K562 (cell line): Measurements from ENCODE around the gene FXYD4. TPM values are rescaled to one million over a fixed set of nuclear protein-coding genes. Genes with fewer than 3 reads are reported as not detected.
A peak's percentile ranks its signal among the peaks of the same experiment; 100 is the strongest.

Experiments used
- CBX8 ChIP-seq: fragments of 200-600 bp; sonication (generic); IDR thresholded peaks from 2 replicates; pipeline ENCODE4 v1.6.1; 2012; ENCODE audit warnings: borderline replicate concordance, mixed run types, low read depth, mild to moderate bottlenecking, moderate library complexity, mixed read lengths, low read length, control low read depth, inconsistent platforms; ENCODE audit not compliant: poor library complexity, severe bottlenecking; ENCODE audit errors: extremely low read depth
- DPF2 ChIP-seq: fragments of 450-650 bp; IDR thresholded peaks from 2 replicates; pipeline ENCODE4 v1.6.1; 2016
- ELF1 ChIP-seq: fragments of 200-800 bp; sonication (Bioruptor generic); IDR thresholded peaks from 2 replicates; pipeline ENCODE4 v1.6.1; 2016; ENCODE audit warnings: missing genetic modification characterization, missing compliant biosample characterization
- ETV6 ChIP-seq, 3 experiments: fragments of 150-350 bp in 1 of 3; sonication (generic) in 1 of 3; formaldehyde crosslinking in 1 of 3; IDR thresholded peaks; 2 replicates each; pipeline versions ENCODE4 v1.6.1 to v1.8.0; 2014 to 2022; ENCODE audit warnings: borderline replicate concordance in 2 of 3, low read depth in 2 of 3, antibody characterized with exemption in 1 of 3, low read length in 1 of 3, mild to moderate bottlenecking in 1 of 3, missing genetic modification reagents in 1 of 3
- HNRNPUL1 ChIP-seq: fragments of 200-400 bp; formaldehyde crosslinking; IDR thresholded peaks from 2 replicates; pipeline ENCODE4 v1.6.1; 2017; ENCODE audit warnings: low read length
- NFRKB ChIP-seq: fragments of 450-650 bp; IDR thresholded peaks from 2 replicates; pipeline ENCODE4 v1.6.1; 2016; ENCODE audit warnings: low read depth
- NR4A1 ChIP-seq, 2 experiments: fragments of 250-450 bp in 1 of 2; fragments of 450-650 bp in 1 of 2; sonication (Bioruptor Pico) in 1 of 2; IDR thresholded peaks; 2 replicates each; pipeline versions ENCODE4 v1.4.0 to v1.6.1; 2016 to 2020; ENCODE audit warnings: mild to moderate bottlenecking in 2 of 2, missing compliant biosample characterization in 1 of 2, missing genetic modification characterization in 1 of 2, moderate library complexity in 1 of 2
- OTX1 ChIP-seq: fragments of 450-650 bp; formaldehyde crosslinking; IDR thresholded peaks from 2 replicates; pipeline ENCODE4 v1.4.0; 2022; ENCODE audit warnings: mild to moderate bottlenecking
- RFX7 ChIP-seq: fragments of 250-450 bp; sonication (Bioruptor Pico); IDR thresholded peaks from 2 replicates; pipeline ENCODE4 v1.5.1; 2021; ENCODE audit warnings: mild to moderate bottlenecking
- SMAD4 ChIP-seq: fragments of 250-450 bp; sonication (Bioruptor Pico); conservative IDR thresholded peaks from 2 replicates; pipeline ENCODE4 v1.8.0; 2021; ENCODE audit warnings: inconsistent platforms, mild to moderate bottlenecking, moderate library complexity
- TEAD2 ChIP-seq: fragments of 450-650 bp; IDR thresholded peaks from 2 replicates; pipeline ENCODE4 v1.6.1; 2016; ENCODE audit warnings: missing genetic modification characterization, control low read depth, missing compliant biosample characterization
- THRAP3 ChIP-seq: fragments of 450-650 bp; IDR thresholded peaks from 2 replicates; pipeline ENCODE4 v1.6.1; 2016; ENCODE audit warnings: mild to moderate bottlenecking, inconsistent platforms, borderline replicate concordance
- ZNF217 ChIP-seq: sonication (generic); formaldehyde crosslinking; IDR thresholded peaks from 2 replicates; pipeline ENCODE4 v1.8.0; 2022; ENCODE audit warnings: mild to moderate bottlenecking, missing genetic modification reagents
- ZNF23 ChIP-seq: fragments of 250-450 bp; sonication (Bioruptor Pico); IDR thresholded peaks from 2 replicates; pipeline ENCODE4 v1.4.0; 2020; ENCODE audit warnings: mild to moderate bottlenecking
- ZNF263 ChIP-seq: sonication (generic); formaldehyde crosslinking; IDR thresholded peaks from 2 replicates; pipeline ENCODE4 v1.8.0; 2022; ENCODE audit warnings: mild to moderate bottlenecking, missing genetic modification reagents, borderline replicate concordance
- polyA plus RNA-seq, 8 experiments: library from polyadenylated mRNA; depleted of rRNA in 4 of 8; stranded (reverse) in 5 of 8; unstranded in 3 of 8; fragments of >200 nt; fragmentation: Nextera tagmentation in 2 of 8; fragmentation: Illumina TruSeq in 1 of 8; extraction: Ambion mirVana in 2 of 8; extraction: Trizol in 1 of 8; gene quantifications; 2 replicates each; pipeline versions ENCODE4 v1.2.1 to v1.2.3, GENCODE V29; 2011 to 2014; ENCODE audit warnings: inconsistent platforms in 1 of 8, missing spikeins in 1 of 8
- total RNA-seq, 7 experiments: library from RNA; depleted of rRNA in 6 of 7; stranded (reverse); fragments of >200 nt in 6 of 7; fragmentation: Illumina TruSeq in 2 of 7; extraction: Trizol in 2 of 7; gene quantifications; 2 replicates each; pipeline versions ENCODE4 v1.2.1 to v1.2.3, GENCODE V29; 2011 to 2021; ENCODE audit warnings: low replicate concordance in 1 of 7
- TF ChIP-seq, protein P1 (sequence below): sonication (generic); IDR thresholded peaks from 2 replicates; pipeline ENCODE4 v1.6.1; 2016
- TF ChIP-seq, protein P2 (sequence below): sonication (generic); formaldehyde crosslinking; IDR thresholded peaks from 2 replicates; pipeline ENCODE4 v1.5.0; 2020; ENCODE audit warnings: missing genetic modification reagents
- TF ChIP-seq, protein P3 (sequence below), 3 experiments: IDR thresholded peaks in 2 of 3; conservative IDR thresholded peaks in 1 of 3; 2 replicates each; pipeline ENCODE4 v1.5.1; 2011 to 2012; ENCODE audit warnings: low read length in 3 of 3, mild to moderate bottlenecking in 3 of 3, control low read depth in 2 of 3, improper control_type of control experiment in 1 of 3, inconsistent platforms in 1 of 3, low read depth in 1 of 3, mixed read lengths in 1 of 3, moderate library complexity in 1 of 3; ENCODE audit not compliant: insufficient read depth in 2 of 3
- TF ChIP-seq, protein P4 (sequence below): fragments of 250-450 bp; sonication (Bioruptor Pico); IDR thresholded peaks from 2 replicates; pipeline ENCODE4 v1.4.0; 2020; ENCODE audit warnings: mild to moderate bottlenecking, moderate library complexity
- TF ChIP-seq, protein P5 (sequence below): sonication (generic); formaldehyde crosslinking; IDR thresholded peaks from 2 replicates; pipeline ENCODE4 v1.4.0; 2020; ENCODE audit warnings: mild to moderate bottlenecking, missing genetic modification reagents

Gene FXYD4
- total and polyA plus RNA-seq, 9 of the 15 experiments (the other 6 are each of a cell fraction or from before 2014, with no cell fraction given): not detected

DNA sequence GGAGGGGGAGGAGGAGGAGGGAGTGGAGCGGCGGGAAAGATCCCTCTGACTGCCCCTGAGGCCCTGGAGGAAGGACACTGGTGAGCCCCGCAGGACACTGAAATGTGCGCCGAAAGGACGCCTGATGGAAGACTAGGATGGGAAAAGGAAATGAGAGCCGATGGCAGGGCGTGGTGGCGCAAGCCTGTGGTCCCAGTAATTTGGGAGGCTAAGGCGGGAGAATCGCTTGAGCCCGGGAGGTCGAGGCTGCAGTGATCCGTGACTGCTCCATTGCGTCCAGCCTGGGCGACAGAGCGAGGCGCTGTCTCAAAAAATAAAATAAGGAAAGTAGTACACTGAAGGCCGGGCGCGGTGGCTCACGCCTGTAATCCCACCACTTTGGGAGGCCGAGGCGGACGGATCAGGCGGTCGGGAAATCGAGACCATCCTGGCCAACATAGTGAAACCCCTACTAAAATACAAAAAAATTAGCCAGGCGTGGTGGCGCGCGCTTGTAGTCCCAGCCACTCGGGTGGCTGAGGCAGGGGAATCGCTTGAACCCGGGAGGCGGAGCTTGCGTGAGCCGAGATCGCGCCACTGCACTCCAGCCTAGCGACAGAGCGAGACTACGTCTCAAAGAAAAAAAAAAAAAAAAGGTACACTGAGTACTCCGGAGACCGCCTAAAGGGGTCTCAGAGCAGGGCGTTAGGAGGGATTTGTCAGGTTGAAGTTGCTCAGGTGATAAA lies 38.1 kb downstream of the FXYD4 start (continued):
- no peak for TF ChIP-seq ZNF217
- no peak for TF ChIP-seq ELF1 (tag)
- TF ChIP-seq, protein P1, sequence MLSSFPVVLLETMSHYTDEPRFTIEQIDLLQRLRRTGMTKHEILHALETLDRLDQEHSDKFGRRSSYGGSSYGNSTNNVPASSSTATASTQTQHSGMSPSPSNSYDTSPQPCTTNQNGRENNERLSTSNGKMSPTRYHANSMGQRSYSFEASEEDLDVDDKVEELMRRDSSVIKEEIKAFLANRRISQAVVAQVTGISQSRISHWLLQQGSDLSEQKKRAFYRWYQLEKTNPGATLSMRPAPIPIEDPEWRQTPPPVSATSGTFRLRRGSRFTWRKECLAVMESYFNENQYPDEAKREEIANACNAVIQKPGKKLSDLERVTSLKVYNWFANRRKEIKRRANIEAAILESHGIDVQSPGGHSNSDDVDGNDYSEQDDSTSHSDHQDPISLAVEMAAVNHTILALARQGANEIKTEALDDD: no peak
- TF ChIP-seq, protein P2, sequence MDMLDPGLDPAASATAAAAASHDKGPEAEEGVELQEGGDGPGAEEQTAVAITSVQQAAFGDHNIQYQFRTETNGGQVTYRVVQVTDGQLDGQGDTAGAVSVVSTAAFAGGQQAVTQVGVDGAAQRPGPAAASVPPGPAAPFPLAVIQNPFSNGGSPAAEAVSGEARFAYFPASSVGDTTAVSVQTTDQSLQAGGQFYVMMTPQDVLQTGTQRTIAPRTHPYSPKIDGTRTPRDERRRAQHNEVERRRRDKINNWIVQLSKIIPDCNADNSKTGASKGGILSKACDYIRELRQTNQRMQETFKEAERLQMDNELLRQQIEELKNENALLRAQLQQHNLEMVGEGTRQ (CRISPR knock-in tag): no peak
- TF ChIP-seq THRAP3: peak; percentile 97
- TF ChIP-seq ETV6 (IDR thresholded peaks at IDR 0.05; ENCODE audit: borderline replicate concordance in 1 of 2, low read depth in 2 of 2, low read length in 1 of 2): no peak
- TF ChIP-seq ETV6 (CRISPR knock-in tag; IDR thresholded peaks at IDR 0.05; ENCODE audit: borderline replicate concordance): no peak
- no peak for TF ChIP-seq TEAD2 (tag)
- peak; percentile 89; the same call in 1 of the 2 replicates for TF ChIP-seq NFRKB
- no peak for TF ChIP-seq ZNF23 (CRISPR knock-in tag)
- TF ChIP-seq ZNF263: peak; percentile 80
- peak; percentile 49; the same call in 1 of the 2 replicates for TF ChIP-seq DPF2
- no peak for TF ChIP-seq CBX8
- TF ChIP-seq, protein P3, sequence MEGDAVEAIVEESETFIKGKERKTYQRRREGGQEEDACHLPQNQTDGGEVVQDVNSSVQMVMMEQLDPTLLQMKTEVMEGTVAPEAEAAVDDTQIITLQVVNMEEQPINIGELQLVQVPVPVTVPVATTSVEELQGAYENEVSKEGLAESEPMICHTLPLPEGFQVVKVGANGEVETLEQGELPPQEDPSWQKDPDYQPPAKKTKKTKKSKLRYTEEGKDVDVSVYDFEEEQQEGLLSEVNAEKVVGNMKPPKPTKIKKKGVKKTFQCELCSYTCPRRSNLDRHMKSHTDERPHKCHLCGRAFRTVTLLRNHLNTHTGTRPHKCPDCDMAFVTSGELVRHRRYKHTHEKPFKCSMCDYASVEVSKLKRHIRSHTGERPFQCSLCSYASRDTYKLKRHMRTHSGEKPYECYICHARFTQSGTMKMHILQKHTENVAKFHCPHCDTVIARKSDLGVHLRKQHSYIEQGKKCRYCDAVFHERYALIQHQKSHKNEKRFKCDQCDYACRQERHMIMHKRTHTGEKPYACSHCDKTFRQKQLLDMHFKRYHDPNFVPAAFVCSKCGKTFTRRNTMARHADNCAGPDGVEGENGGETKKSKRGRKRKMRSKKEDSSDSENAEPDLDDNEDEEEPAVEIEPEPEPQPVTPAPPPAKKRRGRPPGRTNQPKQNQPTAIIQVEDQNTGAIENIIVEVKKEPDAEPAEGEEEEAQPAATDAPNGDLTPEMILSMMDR (IDR thresholded peaks at IDR 0.05 in 2 of 3, conservative IDR thresholded peaks at IDR 0.05 in 1 of 3; ENCODE audit: insufficient read depth in 2 of 3, low read depth in 1 of 3, low read length in 3 of 3): no peak
- no peak for TF ChIP-seq RFX7 (CRISPR knock-in tag)
- TF ChIP-seq NR4A1 (CRISPR knock-in tag; IDR thresholded peaks at IDR 0.05): no peak
- TF ChIP-seq NR4A1 (tag; IDR thresholded peaks at IDR 0.05): no peak
- TF ChIP-seq OTX1 (CRISPR knock-in tag): peak; percentile 72; the same call in 1 of the 2 replicates
- TF ChIP-seq HNRNPUL1: no peak
- TF ChIP-seq, protein P4, sequence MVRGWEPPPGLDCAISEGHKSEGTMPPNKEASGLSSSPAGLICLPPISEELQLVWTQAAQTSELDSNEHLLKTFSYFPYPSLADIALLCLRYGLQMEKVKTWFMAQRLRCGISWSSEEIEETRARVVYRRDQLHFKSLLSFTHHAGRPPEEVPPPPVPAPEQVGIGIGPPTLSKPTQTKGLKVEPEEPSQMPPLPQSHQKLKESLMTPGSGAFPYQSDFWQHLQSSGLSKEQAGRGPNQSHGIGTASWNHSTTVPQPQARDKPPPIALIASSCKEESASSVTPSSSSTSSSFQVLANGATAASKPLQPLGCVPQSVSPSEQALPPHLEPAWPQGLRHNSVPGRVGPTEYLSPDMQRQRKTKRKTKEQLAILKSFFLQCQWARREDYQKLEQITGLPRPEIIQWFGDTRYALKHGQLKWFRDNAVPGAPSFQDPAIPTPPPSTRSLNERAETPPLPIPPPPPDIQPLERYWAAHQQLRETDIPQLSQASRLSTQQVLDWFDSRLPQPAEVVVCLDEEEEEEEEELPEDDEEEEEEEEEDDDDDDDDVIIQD (CRISPR knock-in tag): no peak
- TF ChIP-seq SMAD4 (CRISPR knock-in tag): no peak; the same call in none of the 2 replicates
- TF ChIP-seq, protein P5, sequence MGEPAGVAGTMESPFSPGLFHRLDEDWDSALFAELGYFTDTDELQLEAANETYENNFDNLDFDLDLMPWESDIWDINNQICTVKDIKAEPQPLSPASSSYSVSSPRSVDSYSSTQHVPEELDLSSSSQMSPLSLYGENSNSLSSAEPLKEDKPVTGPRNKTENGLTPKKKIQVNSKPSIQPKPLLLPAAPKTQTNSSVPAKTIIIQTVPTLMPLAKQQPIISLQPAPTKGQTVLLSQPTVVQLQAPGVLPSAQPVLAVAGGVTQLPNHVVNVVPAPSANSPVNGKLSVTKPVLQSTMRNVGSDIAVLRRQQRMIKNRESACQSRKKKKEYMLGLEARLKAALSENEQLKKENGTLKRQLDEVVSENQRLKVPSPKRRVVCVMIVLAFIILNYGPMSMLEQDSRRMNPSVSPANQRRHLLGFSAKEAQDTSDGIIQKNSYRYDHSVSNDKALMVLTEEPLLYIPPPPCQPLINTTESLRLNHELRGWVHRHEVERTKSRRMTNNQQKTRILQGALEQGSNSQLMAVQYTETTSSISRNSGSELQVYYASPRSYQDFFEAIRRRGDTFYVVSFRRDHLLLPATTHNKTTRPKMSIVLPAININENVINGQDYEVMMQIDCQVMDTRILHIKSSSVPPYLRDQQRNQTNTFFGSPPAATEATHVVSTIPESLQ (CRISPR knock-in tag): no peak
